Esophagus squamous epithelium (tissue), 5 donors: Measurements from ENCODE around the gene NCOA7. TPM values are rescaled to one million over a fixed set of nuclear protein-coding genes. Genes with fewer than 3 reads are reported as not detected.

ENCODE experiments used
- DNase-seq: peaks from one replicate; lab custom pipeline; 2025; lab: John Stamatoyannopoulos, UW
- H3K27ac ChIP-seq, 4 donors: fragments of 200-600 bp; sonication (generic); one replicate each; pipeline ENCODE4 v1.5.1; 2016 to 2019; ENCODE audit warnings: mild to moderate bottlenecking in 1 of 4
- H3K27me3 ChIP-seq, 4 donors: fragments of 200-600 bp; sonication (generic); 1 replicate in 3 of 4; 2 replicates in 1 of 4; pipeline versions ENCODE4 v1.5.1 to v1.6.0; 2017 to 2021; ENCODE audit warnings: antibody characterized with exemption in 1 of 4
- H3K36me3 ChIP-seq, 3 donors: fragments of 200-600 bp; sonication (generic); one replicate each; pipeline ENCODE4 v1.5.1; 2016 to 2019
- H3K4me1 ChIP-seq, 3 donors: fragments of 200-600 bp; sonication (generic); one replicate each; pipeline ENCODE4 v1.5.1; 2017 to 2019
- H3K4me3 ChIP-seq, 4 donors: fragments of 200-600 bp; sonication (generic); 1 replicate in 3 of 4; 2 replicates in 1 of 4; pipeline ENCODE4 v1.5.1; 2016 to 2019; ENCODE audit warnings: mild to moderate bottlenecking in 2 of 4, moderate library complexity in 1 of 4
- H3K9me3 ChIP-seq, 3 donors: fragments of 200-600 bp; sonication (generic); one replicate each; pipeline ENCODE4 v1.5.1; 2016 to 2019
- POLR2A ChIP-seq, 4 donors: fragments of 450-650 bp; IDR thresholded peaks; one replicate each; pipeline ENCODE4 v1.6.1; 2017; ENCODE audit warnings: antibody characterized with exemption in 4 of 4, mild to moderate bottlenecking in 4 of 4, moderate library complexity in 3 of 4
- WGBS, 2 donors: methylation state at CpG; one replicate each; pipeline ENCODE4 v1.1.5; 2018; 5-methylcytosine and 5-hydroxymethylcytosine counted together
- intact Hi-C: fragments of 100-400 bp; cut with DNase I; formaldehyde crosslinking; loops from one replicate; pipeline ENCODE4 v1.15.0; 2022
- total RNA-seq, 4 donors: library from RNA; depleted of rRNA; stranded (reverse); fragments of >200 nt; gene quantifications; one replicate each; pipeline ENCODE4 v1.1.0, GENCODE V29; 2016
- TF ChIP-seq, protein P1 (sequence below), 6 experiments: fragments of 450-650 bp in 4 of 6; fragments of 200-600 bp in 2 of 6; sonication (generic) in 2 of 6; IDR thresholded peaks; one replicate each; pipeline ENCODE4 v1.5.1; 2016 to 2019; ENCODE audit warnings: antibody characterized with exemption in 6 of 6, mild to moderate bottlenecking in 4 of 6, moderate library complexity in 4 of 6
- donor health status: DM: yes; HTN: yes; CAD: no.

Gene NCOA7
- total RNA-seq, 4 donors from 2014 or later: 30.9 to 85.1 (median 45.8) TPM

DNA sequence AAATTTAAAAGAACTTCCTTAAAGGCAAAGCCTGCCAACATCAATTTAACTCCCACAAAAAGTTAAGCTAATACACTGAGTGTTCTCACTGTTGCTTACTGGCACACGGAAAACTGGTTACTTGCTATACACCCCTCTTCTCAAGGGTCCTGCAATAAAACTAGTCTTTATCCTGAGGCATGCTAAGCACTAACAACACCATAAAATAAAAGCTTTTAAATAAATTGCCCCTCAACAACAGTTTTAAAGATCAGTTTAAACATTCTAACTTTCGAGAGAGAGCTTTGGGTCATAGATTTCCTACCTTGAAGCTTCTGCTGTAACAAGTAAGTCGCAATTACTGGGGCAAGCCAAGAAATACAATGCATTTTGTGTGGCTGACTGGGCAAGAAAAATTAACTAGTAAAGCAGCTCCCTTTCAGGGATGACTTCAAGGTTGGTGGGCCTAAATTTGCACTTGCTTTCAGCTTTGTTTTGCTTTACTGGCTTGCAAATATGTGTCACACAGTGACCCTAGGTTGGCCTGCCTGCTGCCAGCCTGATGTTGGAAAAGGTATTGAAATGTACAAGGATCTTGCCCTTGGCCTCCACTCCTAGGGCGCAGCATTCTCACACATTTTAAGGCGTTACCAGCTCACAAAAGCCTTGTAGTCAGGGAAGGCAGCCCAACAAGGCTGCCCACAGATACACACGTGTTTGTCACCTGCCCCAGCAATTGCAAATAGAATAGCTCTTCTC lies 45.3 kb upstream of the NCOA7 start:
- Histone ChIP-seq H3K9me3 (no peaks in the 10 kb centered on the region), H3K27me3 (peaks cover 0 to 67% (median 10%) of the 10 kb centered on the region in 4 donors), H3K36me3 (no peaks in the 10 kb centered on the region), H3K4me3 (no peak overlapping the region), H3K27ac (peak overlapping the region; percentile 12 to 90 (median 60)), H3K4me1 (peaks cover 9 to 44% (median 13%) of the 10 kb centered on the region in 3 donors)
- no peak for TF ChIP-seq POLR2A (IDR thresholded peaks at IDR 0.05)
- TF ChIP-seq, protein P1, sequence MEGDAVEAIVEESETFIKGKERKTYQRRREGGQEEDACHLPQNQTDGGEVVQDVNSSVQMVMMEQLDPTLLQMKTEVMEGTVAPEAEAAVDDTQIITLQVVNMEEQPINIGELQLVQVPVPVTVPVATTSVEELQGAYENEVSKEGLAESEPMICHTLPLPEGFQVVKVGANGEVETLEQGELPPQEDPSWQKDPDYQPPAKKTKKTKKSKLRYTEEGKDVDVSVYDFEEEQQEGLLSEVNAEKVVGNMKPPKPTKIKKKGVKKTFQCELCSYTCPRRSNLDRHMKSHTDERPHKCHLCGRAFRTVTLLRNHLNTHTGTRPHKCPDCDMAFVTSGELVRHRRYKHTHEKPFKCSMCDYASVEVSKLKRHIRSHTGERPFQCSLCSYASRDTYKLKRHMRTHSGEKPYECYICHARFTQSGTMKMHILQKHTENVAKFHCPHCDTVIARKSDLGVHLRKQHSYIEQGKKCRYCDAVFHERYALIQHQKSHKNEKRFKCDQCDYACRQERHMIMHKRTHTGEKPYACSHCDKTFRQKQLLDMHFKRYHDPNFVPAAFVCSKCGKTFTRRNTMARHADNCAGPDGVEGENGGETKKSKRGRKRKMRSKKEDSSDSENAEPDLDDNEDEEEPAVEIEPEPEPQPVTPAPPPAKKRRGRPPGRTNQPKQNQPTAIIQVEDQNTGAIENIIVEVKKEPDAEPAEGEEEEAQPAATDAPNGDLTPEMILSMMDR (IDR thresholded peaks at IDR 0.05): no peak
- DNase-seq: no peak
- intact Hi-C loops: no loop called here
- 81 to 85% methylated on average over 6 of the region's 6 CpGs for WGBS, 2 donors

DNA sequence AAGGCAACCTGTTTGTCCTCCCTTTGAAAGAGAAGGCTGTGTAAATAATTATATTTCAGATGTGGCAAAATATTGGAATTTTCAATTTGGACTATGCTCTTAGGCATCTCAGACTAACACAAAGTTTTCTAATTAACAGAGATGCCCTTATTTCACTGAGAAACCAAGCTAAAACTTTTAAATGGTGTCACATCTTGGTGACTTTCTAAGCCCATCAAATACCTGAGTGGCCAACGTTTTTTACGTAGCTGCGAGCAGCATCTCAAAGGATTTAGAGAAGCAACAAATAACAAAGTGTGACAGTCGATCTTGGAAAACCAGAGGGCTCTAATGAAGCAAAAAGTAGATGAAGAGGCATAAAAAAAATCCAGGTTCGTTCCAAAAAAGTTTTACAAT lies 44.7 kb upstream of the NCOA7 start:
- TF ChIP-seq POLR2A (IDR thresholded peaks at IDR 0.05): no peak
- TF ChIP-seq, protein P1 (IDR thresholded peaks at IDR 0.05): no peak
- Histone ChIP-seq H3K4me1 (peaks cover 9 to 49% (median 13%) of the 10 kb centered on the region in 3 donors), H3K27me3 (peaks cover 0 to 71% (median 12%) of the 10 kb centered on the region in 4 donors), H3K4me3 (peak overlapping the region in 2 of 4 donors; percentile 64 to 73), H3K27ac (peak overlapping the region; percentile 12 to 90 (median 60)), H3K36me3 (no peaks in the 10 kb centered on the region), H3K9me3 (no peaks in the 10 kb centered on the region)
- intact Hi-C loops: no loop called here
- no peak for DNase-seq
- WGBS, 2 donors: 52 to 62% methylated on average over 5 of the region's 5 CpGs

DNA sequence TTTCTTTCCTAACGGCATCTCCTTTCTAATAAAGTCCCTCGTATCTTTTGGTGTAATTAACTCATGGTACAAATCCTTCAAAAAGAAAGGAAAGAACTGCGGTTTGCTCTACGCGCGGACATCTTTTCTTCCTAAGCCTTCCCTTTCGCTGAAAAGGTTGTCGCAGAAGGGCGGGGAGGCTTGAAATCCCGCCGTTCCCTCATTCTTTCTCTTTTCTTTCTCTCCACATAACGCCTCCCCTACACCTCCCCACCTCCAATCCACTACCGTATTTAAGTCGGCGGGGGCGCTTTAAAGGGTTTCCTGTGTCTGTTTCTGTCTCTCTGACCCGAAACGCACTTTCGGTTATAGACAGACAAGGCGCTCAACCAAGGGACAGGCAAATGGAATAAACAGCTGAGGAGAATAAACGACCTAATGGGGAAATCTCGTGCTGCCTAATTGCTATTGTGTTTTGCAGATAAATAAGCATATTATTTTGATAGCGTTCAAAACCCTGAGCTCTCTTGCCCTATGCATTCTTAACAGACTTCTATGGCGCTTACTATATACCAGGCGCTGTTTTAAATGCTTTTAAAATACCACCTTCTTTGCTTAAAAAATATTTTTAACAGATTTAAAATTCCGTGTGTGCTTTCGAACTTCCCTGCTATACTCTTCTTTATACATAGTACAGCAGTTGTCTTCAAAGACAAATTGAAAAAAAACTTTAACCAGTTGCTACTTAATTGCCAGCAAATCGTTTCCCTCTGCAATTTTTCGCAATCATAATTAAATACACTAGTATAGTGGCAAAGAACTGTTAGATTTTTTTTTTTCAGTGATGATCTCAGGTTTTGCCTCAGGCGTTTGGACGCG lies 43.8 kb upstream of the NCOA7 start:
- peak in 1 of 4 donors; percentile 11 for TF ChIP-seq POLR2A (IDR thresholded peaks at IDR 0.05)
- TF ChIP-seq, protein P1 (IDR thresholded peaks at IDR 0.05): no peak
- WGBS, 2 donors: 3% methylated on average over 32 of the region's 32 CpGs

DNA sequence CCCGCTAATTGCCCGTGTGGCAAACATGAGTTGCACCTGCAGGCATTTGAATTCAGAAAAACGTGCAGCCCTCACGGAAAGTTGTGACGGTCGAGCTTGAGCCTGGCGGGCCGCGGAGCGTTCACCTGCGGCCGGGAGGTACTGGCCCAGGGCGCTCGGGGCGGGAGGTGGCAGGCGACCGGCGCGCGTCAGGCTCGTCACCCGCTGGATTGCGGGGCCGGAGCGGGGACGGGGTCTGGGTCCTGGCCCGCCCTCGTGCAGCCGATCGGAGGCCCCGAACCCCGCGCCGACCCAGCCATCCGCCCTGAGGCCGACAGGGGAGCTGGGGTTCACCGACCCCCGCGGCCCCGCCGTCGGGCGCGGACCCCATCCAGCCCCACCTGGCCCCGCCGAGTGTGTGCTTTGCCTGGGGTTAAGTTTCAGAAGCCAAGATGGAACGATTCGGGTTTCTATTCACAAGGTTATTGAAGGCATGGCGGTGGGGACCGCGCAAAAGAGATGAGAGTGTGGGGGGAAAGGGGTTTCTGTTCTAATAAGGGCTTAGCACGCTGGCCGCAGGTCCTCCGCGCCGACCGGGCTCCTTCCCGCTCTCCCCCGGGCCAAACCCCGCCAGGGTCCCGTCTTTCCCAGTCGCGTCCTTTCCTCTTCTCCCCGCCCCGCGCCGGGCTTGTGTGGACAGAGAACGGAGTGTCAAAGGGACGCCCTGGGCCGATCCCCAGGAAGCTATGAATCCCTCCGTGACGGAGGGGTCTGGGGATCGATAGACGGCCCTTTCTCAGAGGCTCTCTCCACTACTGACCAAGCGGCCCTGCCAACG lies 43.0 kb upstream of the NCOA7 start:
- H3K27ac ChIP-seq: peak overlapping the region; percentile 84 to 91 (median 88)
- intact Hi-C loops: no loop called here
- H3K9me3 ChIP-seq: no peaks in the 10 kb centered on the region
- TF ChIP-seq, protein P1 (IDR thresholded peaks at IDR 0.05): no peak
- peak in 1 of 4 donors; percentile 9 for TF ChIP-seq POLR2A (IDR thresholded peaks at IDR 0.05)
- DNase-seq: no peak
- peak overlapping the region; percentile 64 to 73 (median 68) for H3K4me3 ChIP-seq
- H3K36me3 ChIP-seq: no peaks in the 10 kb centered on the region
- 0 to 1% methylated on average over 27 to 28 of the region's 76 CpGs for WGBS, 2 donors
- H3K4me1 ChIP-seq: peaks cover 9 to 49% (median 13%) of the 10 kb centered on the region in 3 donors
- peaks cover 0 to 89% (median 12%) of the 10 kb centered on the region in 4 donors for H3K27me3 ChIP-seq

More for the DNA sequence above, 43.8 kb upstream of the NCOA7 start:
- DNase-seq: no peak
- Histone ChIP-seq H3K4me3 (peak overlapping the region; percentile 64 to 73 (median 68)), H3K27ac (peak overlapping the region; percentile 84 to 91 (median 88)), H3K27me3 (peaks cover 0 to 81% (median 12%) of the 10 kb centered on the region in 4 donors), H3K36me3 (no peaks in the 10 kb centered on the region), H3K9me3 (no peaks in the 10 kb centered on the region), H3K4me1 (peaks cover 9 to 49% (median 13%) of the 10 kb centered on the region in 3 donors)
- intact Hi-C loops: no loop called here
